GM12878 (cell line): ENCODE results near the gene ATRN.

Experiments
- CTCF ChIP-seq, 3 experiments: IDR thresholded peaks in 2 of 3; conservative IDR thresholded peaks in 1 of 3; 2 replicates each; pipeline ENCODE4 v1.5.1; 2011; ENCODE audit warnings: low read depth in 3 of 3, low read length in 3 of 3, mild to moderate bottlenecking in 3 of 3, control low read depth in 2 of 3, moderate library complexity in 2 of 3, inconsistent platforms in 1 of 3, mixed read lengths in 1 of 3; ENCODE audit not compliant: control insufficient read depth in 2 of 3, insufficient read depth in 1 of 3; ENCODE audit errors: extremely low read depth in 1 of 3
- EZH2 ChIP-seq: IDR thresholded peaks from 2 replicates; pipeline ENCODE4 v1.6.1; 2012; ENCODE audit warnings: low read depth, mild to moderate bottlenecking, control low read depth, inconsistent platforms, low read length, borderline replicate concordance; ENCODE audit not compliant: control insufficient read depth
- MYC ChIP-seq: IDR thresholded peaks from 2 replicates; pipeline ENCODE4 v1.6.1; 2011; ENCODE audit warnings: mild to moderate bottlenecking, low read length, moderate library complexity, inconsistent platforms; ENCODE audit not compliant: insufficient read depth, insufficient replicate concordance, insufficient read length, severe bottlenecking
- POLR2A ChIP-seq: IDR thresholded peaks from 2 replicates; pipeline ENCODE4 v1.6.1; 2011; ENCODE audit warnings: low read depth, mild to moderate bottlenecking, low read length
- RFX5 ChIP-seq: IDR thresholded peaks from 2 replicates; pipeline ENCODE4 v1.6.1; 2011; ENCODE audit warnings: low read depth, low read length, improper control_type of control experiment
- USF2 ChIP-seq: IDR thresholded peaks from 2 replicates; pipeline ENCODE4 v1.6.1; 2011; ENCODE audit warnings: low read depth, low read length, improper control_type of control experiment, borderline replicate concordance

GRCh38 chr20:3674995-3675900, 204.4 kb downstream of the ATRN start:
- TF ChIP-seq MYC (no peak), USF2 (no peak), POLR2A (no peak), EZH2 (no peak), CTCF (IDR thresholded peaks at IDR 0.05 in 2 of 3, conservative IDR thresholded peaks at IDR 0.05 in 1 of 3; ENCODE audit: control insufficient read depth in 2 of 3, extremely low read depth in 1 of 3, insufficient read depth in 1 of 3, low read depth in 3 of 3, low read length in 3 of 3) (no peak), RFX5 (no peak)
